Measurements from ENCODE around the gene PTPN5.
"Not testable (repeated sequence)": the region's sequence is repeated elsewhere in the genome, so short reads cannot be mapped to it uniquely, and the experiment has no call there.

PTPN5 gene

DNA sequence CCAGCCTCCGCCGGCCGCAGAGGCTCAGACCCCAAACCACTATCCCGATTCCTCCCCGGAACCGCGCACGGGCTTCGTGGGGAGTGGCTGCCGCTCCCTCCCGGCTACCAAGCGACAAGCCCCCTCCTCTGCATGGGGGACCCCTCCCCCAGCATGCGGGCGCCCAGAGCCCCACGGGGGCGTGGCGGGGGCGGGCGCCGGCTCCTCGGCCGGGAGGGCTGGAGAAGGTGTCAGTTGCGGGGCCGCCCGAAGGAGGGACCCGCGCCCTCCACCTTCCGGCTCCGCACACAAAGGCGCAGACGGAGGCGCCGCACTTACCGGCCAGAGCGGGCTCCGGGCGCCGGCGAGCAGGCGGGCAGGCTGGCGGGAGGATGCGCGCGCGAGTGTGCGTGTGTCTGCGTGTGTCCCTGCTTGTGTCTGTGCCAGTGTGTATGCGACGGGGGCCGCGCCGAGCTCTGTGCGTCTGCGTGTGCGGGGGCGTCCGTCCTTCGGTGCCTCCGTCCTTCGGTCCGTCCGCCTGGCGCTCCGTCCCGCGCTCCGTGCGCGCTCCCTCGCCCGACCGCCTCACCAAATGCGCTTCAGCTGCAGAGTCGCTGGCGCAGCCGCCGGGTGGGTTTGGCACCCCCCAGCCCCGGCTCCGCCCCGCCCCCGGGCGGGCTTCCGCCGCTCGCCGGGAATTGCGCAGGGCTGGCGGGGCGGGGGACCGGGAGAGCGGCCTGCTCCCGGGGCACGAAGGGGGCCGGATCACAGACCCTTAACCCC, at the start of gene PTPN5:
PTPN5 (minus strand) TSS at position 592 of the 762 bp plus-strand sequence. CDS start 19,840 bp downstream, outside the sequence.
- peak in 1 of 2 experiments; percentile 17 for DNase-seq

DNA sequence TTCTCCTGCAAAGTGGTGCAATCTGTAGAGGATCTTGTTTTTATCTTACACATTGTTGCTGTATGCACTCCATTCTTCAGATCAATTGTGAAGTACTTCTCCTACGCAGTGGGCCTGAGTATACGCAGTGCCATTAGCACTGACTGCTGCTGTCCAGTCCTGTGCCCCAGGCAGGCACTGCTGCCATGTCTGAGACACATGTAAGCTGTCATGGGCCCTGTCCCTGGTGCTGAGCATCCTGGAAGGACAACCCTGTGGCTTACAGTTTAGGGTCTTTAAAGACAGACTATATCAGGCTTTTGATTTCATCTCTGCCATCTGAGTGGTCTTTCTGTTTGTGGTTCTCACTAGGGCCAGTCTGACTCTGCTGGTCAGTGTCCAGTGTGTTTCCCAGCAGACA, 44.8 kb upstream of the PTPN5 start:
- no peak for DNase-seq

DNA sequence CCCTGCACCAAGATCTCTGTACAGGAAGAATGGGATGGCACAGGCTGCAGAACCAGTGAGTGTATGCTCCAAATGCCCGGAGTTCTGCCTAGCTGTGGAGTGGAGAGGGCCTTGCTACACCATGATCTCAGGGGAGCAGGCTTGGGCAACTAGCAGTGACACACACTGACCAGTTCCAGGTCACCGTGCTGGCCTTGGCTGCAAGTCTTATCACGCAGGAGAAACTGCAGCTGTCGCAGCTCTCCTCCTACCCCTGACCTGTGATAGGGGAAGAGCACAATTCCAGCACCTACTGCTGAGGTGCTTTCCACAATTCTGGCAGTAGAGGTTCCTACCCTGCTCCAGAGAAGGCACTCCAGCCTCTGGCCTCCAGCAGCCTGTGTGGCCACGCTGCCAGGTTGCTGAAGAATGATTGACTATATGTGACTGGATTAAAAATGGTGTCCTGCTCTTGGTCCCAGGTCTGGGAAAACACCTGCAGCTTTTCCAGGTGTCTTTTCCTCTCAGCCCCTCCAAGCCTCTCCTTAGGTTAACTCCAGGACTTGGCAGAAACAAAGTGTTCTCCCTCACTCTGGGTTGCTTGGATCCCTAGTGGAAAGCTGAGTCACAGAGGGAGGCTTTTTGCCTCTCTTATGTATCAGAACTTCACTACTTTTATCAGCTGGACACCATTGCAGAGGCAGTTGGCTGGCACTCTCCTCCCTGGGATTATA, 43.3 kb upstream of the PTPN5 start:
- no peak for DNase-seq

GRCh38 chr11:18820160-18820559, 28.6 kb upstream of the PTPN5 start:
- DNase-seq = not testable (repeated sequence)

DNA sequence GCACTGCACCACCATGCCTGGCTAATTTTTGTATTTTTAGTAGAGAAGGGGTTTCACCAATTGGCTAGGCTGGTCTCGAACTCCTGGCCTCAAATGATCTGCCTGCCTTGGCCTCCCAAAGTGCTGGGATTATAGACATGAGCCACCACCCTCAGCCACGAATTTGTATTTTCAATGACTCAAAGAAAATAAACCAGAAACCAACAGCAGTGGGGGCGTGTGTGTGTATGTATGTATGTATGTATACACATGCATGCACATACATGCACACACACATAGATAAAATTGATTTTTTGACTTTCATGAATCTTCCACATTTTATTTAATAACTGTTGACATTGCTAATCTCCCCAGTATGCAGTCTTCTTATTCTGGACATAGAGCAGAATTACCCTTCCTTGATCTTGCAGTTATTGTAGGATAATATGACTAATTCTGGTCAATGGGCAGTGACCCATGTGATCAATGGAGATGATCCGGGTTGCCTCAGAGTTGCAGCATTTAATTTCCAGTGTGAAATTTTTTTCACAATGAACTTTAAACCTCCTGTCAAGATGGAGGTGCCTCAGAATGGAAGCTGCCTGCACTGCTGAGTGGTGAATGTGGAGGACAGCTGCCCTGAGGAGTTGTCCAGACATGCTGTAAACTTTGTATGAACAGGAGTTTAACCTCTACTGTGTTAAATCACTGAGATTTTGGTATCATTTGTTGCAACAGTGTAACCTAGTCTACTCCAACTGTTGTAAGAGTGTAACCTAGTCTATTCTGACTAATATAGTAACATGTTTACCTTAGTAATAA, 12.8 kb upstream of the PTPN5 start:
- no peak for DNase-seq

- peak; percentile 37 to 62 for DNase-seq
These were observed 11.0 kb upstream of the PTPN5 start for GRCh38 chr11:18802381-18803257.

GRCh38 chr11:18798799-18799469, 7.3 kb upstream of the PTPN5 start:
- no peak for DNase-seq

DNA sequence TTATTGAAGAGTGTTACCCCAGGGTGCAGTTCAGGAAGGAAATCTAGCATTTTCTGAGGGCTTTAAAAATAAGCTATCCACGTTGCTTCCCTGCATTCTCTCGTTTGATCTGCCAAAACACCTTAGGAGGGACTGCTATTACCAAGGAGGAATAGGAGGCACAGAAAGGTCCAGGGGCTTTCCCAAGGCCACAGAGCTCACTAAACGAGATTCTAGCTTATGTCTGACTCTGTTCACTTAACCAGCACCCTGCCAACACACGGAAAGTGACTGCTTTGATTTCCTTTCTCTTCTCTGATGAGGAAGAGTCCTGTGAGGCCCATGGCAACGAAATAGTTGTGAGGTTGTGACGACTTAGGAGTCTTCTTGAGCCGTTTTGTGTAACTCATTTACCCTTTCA, 3.4 kb upstream of the PTPN5 start:
- no peak for DNase-seq

DNA sequence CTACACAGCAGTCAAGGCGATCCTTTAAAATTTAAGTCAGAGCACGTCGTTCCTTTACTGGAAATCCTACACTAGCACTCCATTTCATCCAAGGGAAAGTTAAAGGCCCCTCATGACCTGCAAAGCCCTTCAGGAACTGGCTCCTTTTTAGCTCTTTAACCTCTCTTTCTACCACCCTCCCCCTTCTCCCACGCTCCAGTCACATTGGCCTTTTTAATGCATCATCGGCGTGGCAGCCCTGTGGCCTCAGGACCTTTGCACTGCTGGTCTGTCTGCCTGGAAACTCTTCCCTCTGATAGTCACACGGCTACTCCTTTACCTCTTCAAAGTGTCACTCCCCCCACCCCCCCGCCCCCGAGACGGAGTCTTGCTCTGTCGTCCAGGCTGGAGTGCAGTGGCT, 1.2 kb upstream of the PTPN5 start:
- no peak for DNase-seq

DNA sequence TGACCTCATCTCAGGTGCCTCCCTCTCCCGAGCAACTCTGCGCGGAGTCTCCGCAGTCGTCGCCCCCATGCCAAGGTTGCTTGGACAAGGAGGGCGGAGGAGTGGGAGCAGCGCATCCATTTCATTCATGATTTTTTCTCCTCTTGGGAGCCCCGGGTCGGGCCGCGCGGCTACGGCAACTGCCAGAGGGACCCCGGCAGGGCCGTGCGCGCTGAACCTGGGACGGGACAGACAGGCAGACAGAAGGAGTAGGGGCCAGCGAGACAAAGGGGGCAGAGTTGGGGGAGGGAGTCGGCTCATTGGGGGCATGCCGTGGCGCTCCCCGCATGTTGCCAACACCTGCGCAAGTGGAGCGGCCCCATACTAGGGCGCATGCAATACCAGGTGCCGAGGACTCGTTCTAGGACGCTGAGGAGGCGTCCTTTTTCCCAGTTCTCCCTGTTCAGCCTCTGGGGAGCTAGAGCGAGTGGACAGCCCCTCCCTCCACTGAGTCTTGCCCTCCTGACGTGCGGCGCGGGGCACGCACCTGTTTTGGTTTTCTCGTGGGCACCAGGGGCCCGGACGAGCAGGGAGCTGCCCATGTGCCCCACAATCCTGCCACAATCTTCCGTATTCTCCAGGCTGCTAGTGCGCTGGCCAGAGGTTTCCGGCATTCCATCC, 501 bp upstream of the PTPN5 start:
- no peak for DNase-seq

- DNase-seq = no peak
These were observed 753 bp downstream of the PTPN5 start for GRCh38 chr11:18790883-18791206.

- DNase-seq = no peak
These were observed 1.7 kb downstream of the PTPN5 start for GRCh38 chr11:18789942-18790341.

DNA sequence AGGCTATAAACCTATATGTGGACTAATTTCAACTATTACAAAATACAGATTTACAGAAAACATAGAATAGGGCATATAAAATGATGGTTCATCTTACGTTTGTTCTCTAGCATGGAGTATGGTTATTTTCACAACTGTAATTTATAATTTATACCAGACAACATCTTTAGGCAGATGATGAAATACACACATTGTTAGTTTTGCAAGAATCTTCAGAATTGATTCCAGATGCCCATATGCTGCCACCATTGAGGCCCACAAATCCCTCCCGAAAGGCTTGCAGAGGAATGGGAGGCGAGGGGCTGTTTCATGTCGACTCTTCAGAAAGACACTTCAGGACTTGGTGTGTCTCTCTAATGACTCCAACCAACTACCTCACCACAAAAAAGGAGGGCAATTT, 6.2 kb downstream of the PTPN5 start:
- no peak for DNase-seq

DNA sequence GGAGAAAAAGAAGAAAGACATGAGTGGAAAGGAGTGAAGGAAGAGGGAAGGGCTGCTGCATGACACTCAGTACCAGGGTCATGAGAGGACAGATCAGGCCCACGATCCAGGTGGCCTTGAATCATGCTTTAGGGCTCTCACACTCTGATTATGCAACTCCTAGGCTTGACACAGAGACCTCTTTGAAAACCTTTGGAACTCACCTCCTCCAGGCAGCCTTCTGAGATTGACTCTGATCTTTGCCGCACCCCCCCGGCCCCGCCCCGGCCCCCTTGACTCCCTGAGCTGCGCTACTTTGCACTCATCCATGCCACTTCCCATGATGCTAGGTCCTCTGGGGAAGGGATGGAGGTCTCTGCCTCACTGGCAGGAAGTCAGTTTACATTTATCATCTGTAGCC, 10.7 kb downstream of the PTPN5 start:
- DNase-seq = no peak

GRCh38 chr11:18780329-18780728, 11.3 kb downstream of the PTPN5 start:
- no peak for DNase-seq

GRCh38 chr11:18778468-18778867, 13.1 kb downstream of the PTPN5 start:
- DNase-seq = no peak

DNA sequence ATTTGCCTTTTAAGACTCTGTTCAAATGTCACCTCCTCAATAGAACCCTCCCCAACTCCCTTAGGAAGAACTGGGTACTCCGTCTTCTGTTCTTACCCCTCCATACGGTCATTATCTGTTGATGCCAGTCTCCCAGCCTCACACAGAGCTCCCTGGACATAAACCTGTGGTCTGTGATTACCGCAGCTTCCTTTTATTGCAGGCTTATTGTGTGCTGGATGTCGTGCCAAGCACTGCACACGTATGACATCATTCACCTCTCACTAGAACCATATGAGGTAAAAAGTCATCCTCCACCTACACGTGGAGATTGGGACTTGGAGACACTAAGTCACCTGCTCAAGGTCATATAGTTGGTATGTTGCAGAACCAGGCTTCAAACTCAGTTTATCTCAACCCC, 15.3 kb downstream of the PTPN5 start:
- no peak for DNase-seq

DNA sequence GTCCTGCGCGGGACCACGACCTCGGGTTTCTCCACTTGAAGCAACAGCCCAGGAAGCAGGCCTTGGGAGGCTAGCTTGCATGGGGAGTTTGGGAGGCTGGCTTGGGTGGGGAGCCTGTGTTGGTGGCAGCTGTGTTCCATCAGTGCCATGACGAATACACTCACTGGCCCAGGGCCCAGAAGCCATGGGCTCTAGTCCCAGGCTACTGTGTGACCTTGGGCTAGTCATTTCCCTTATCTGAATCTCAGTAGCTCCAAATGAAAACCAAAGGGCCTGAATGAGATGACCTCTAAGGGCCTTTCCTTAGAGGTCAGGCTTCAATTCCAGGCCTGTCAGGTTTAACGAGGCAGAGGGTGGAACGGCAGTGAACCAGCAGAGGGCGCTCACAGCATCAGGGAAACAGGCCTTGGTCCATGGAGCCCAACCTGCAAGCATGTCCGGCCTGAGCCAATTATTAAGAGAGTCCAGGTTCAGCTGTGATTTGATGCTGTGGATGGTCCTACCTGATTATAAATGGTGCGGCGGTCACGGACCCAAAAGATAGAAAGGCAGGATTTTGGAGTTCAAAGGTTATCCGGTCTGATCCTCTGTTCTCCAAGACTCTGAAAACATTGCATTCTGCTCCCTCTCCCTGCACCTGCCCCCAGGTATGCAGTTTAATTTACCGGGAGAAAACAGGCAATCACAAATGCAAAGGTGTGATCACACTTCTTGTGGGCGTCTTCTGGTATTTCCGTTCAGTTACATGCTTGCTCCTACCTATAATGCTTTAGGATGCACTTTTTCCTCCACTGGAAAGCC, 15.9 kb downstream of the PTPN5 start:
- peak; percentile 23 to 49 for DNase-seq

DNA sequence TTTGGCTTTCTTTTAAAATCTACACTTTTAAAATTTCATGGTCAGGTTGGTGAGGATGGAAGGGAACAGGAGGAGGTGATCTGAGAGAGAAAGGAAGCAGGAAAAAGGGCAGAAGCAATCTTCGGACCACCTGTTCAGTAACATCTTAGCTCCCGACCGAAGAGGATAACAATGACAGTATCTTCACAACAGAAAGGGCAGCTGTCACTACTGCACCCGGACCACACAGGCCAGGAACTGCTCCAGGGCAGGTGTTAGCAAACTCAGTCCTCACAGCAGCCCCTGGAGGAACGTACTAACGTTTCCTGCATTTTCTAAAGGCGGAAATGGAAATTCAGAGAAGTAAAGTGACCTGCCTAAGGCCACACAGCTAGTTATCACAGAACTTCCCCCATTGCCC, 16.8 kb downstream of the PTPN5 start:
- no peak for DNase-seq

DNA sequence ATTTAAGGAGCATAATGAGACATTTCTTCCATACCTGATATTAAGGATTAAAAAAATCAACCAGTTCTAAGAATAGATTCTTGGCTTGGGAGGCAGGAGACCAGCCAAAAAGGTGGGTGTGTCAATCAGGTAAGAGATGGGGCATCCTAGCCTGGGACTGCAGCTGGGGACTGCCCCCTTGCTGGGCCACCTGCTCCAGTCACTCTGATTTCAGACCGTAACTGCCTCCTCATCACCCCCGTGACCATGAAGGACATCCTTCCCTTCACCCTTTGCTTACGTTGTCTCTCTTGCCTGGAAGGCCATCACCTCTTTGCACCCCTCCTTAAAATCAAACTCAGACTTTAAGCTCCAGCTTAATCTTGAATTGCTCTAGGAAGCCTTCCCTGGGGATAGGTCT, 17.9 kb downstream of the PTPN5 start:
- DNase-seq = no peak

- DNase-seq = no peak
These were observed 18.5 kb downstream of the PTPN5 start for GRCh38 chr11:18773104-18773503.

All from NCI-H1930 (cell line).